Fibroblast of villous mesenchyme (primary cell): ENCODE data around the gene SEPTIN5. TPM values are rescaled to one million over a fixed set of nuclear protein-coding genes. Genes with fewer than 3 reads are reported as not detected.

ENCODE experiments used
- DNase-seq: peaks from one replicate; pipeline ENCODE4 v3.0.0-alpha.2; 2010; ENCODE audit warnings: low read depth
- H3K4me3 ChIP-seq: 2 replicates; pipeline ENCODE4 v1.5.1; 2011; ENCODE audit warnings: low read depth, mild to moderate bottlenecking, low read length
- CTCF ChIP-seq: IDR thresholded peaks from 2 replicates; pipeline ENCODE4 v1.5.1; 2012; ENCODE audit warnings: low read depth, mild to moderate bottlenecking, low read length; ENCODE audit not compliant: insufficient read depth
- total RNA-seq: library from RNA; depleted of rRNA; stranded (reverse); fragments of >200 nt; gene quantifications from 2 replicates; pipeline ENCODE4 v1.2.3, GENCODE V29; 2012

Gene SEPTIN5
- 10.4 and 14.8 TPM in 2 replicates for total RNA-seq

DNA sequence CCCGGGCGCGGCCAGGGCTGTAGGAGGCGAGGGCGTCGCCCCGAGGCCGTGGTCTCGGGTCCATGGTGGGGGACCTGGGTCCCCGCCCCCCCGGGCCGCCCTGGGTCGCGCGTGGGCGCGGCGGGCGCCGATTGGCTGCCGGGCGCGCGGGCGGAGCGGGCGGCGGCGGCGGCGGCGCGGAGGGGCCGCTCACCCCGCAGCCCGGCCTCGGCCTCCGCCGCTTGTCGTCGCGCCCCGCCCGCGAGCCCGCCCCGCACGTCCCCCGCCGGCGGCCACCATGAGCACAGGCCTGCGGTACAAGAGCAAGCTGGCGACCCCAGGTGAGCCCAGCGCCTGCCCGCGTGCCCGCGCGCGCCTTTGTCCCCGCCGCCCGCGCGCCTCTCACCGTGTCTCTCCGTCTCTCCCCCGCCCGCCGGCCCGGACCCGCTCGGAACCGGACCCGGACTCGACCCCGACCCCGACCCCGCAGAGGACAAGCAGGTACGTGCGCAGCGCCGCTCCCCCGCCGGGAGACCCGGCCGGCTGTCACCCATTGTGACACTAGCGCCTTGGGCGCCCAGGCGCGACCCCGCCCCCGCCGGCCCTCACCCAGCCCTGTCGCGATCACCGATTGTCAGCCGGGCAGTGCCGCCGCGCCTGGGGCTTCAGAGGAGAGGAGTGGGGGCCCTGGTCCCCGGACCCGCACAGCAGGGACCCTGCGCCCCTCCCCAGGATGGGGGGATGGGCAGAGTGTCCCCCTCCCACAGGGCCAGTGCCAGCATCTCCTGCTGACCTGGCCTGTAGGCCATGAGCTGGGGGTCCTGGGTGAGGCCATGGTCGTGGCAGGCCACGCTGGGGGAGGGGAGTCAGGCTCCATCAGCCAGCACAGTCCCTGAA is at the start of gene SEPTIN5:
Gene SEPTIN5 (plus strand): TSS at position 192 of the 876 bp plus-strand sequence. CDS start 86 bp downstream, at position 278.
- no peak for DNase-seq

DNA sequence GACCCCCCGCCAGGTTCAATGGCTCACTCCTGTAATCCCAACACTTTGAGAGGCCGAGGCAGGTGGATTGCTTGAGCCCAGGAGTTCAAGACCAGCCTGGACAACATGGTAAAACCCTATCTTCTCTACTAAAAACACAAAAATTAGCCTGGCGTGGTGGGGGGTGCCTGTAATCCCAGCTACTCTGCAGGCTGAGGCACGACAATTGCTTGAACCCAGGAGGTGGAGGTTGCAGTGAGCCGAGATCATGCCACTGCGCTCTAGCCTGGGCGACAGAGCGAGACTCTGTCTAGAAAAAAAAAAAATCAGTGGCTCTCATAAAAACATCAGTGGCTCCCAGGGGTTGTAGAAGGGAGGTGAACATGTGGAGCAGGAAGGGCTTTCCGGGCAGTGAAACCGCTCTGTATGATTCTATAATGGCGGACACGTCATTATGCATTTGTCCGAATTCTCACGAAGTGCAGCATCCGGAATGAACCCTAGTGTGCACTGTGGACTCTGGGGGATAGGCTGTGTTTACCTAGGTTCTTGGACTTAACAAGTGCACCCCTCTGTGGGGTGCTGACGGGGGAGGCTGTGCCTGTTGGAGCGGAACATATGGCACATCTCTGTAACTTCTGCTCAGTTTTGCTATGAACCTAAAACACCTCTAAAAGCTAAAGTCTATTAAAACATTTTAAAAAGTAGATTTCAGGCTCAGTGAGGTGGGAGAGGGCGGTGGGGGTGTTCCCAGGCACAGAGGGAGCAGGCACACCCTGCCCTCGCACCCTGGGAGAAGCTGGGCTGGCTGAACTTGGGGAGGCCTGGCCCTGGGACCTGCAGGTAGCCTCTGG is 49.1 kb upstream of the SEPTIN5 start:
- DNase-seq = no peak
- H3K4me3 ChIP-seq = no peak overlapping the region
- no peak for TF ChIP-seq CTCF

More for the DNA sequence above, at the start of gene SEPTIN5:
- TF ChIP-seq CTCF = no peak
- H3K4me3 ChIP-seq = peak within 1 kb of the TSS; percentile 57

DNA sequence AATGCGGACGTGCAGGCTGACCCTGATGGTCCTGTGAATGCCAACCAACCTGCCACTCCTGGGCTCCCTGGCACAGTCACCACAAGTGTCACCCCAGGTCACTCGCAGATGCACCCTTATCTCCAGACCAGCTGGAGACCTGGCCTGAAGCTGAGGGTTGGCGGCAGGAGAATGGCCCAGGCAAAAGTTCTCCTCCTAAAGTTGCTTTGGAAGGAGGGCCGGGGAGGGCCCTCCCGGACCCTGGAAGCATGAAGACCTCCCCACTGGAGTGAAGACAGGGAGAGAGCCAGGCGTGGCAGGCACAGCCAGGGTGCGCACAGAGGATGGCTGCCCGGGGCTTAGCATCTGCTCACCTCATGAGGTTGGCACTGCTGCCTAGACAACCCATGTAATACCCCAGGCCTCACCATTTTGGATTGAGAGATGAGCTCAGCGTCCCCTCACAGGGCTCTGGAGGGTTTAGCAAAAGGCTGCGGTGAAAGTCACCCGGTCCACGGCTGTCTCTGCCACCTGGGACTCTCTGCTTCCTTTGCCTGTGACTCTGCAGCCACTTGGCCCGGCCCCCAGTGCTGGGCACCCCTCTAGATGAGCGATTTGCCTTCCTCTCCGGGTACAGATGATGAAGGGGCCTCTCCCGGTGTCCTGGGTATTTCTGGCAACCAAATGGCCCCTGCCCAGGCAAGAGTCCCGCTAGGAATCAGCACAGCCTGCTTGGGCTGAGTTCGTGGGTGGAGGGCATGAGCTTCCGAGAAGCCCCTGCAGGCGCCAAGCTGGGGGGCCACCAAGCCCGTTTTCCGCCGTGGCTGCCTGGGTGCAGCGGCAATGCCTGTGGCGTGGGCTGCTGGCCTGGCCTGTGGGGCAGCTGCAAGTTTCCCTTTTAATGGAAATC is 48.3 kb upstream of the SEPTIN5 start:
- no peak for DNase-seq
- H3K4me3 ChIP-seq = no peak overlapping the region
- no peak for TF ChIP-seq CTCF

DNA sequence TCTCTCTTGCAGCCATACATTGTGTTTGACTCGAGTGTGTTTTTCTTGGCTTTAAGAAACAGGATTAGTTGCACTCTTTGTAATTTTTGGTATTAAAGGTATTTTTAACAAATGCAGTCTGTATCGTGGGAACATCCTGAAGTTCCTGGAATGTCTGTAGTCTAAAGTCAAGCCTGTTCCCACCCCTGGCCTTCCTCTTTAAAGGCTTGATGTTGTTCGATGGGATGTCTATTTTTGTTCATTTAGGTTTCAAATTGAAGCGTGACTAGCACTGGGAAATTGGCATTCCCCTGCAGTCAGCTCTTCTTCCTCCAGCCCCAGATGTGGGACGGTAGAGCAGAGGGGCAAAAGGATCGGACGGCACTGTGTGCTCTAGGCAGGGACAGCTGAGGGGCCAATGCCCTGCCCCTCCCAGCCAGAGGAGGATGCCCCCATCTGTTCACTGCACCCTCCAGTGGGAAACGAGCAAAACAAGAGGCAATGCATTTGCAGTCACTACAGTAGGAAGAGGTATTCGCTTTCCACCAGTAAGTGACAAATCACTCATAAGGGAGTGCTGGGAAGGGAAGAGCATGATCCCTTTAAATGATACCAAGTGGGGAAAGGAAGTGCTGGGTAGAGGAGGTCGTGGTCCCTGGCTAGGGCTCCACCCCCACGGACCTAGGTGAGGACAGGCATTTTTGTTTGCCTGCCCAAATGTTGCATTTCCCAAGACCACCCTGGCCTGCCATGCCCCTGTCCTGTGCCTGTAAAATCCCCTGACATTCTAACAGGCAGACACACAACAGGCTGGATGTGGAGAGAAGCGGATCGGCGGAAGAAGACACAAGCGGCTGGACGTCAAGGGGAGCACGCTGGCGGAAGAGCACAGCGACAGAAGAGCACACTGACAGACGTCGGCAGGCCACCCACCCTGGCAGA is 47.4 kb upstream of the SEPTIN5 start:
- DNase-seq = no peak
- no peak overlapping the region for H3K4me3 ChIP-seq
- no peak for TF ChIP-seq CTCF

GRCh38 chr22:19667872-19668740 is 46.2 kb upstream of the SEPTIN5 start:
- no peak for TF ChIP-seq CTCF
- no peak for DNase-seq
- H3K4me3 ChIP-seq = no peak overlapping the region
